ENCODE measurements around the gene IL1R2.

DNA sequence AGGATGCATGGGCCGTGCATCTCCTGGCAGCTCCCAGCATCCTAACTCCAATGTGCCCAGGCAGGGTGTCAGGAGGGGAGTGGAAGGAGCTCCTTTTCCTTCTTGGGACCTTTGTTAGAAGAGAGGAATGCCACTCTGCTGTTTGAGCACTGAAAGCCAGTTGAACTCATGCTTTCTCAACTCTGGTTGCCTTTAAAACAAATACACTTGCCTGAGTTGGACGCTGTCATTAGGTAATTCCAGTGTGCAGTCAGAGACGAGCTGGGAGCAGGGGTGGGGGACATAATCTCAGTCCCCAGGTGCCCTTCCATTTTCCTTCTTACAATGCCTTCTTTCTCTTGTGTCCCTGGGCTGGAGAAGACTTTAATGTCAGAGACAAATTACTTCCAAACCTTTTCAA, 44.4 kb upstream of the IL1R2 start:
- TF ChIP-seq, protein P1, sequence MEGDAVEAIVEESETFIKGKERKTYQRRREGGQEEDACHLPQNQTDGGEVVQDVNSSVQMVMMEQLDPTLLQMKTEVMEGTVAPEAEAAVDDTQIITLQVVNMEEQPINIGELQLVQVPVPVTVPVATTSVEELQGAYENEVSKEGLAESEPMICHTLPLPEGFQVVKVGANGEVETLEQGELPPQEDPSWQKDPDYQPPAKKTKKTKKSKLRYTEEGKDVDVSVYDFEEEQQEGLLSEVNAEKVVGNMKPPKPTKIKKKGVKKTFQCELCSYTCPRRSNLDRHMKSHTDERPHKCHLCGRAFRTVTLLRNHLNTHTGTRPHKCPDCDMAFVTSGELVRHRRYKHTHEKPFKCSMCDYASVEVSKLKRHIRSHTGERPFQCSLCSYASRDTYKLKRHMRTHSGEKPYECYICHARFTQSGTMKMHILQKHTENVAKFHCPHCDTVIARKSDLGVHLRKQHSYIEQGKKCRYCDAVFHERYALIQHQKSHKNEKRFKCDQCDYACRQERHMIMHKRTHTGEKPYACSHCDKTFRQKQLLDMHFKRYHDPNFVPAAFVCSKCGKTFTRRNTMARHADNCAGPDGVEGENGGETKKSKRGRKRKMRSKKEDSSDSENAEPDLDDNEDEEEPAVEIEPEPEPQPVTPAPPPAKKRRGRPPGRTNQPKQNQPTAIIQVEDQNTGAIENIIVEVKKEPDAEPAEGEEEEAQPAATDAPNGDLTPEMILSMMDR (IDR thresholded peaks at IDR 0.05): no peak
- TF ChIP-seq POLR2A (IDR thresholded peaks at IDR 0.05): no peak
